GM12878 (cell line): ENCODE measurements around the gene RALGPS1. TPM values are rescaled to one million over a fixed set of nuclear protein-coding genes. Genes with fewer than 3 reads are reported as not detected.

Experiments
- ATAC-seq: fragments of 200-7000 bp; cut with Tn5 transposase; 3 replicates; pipeline ENCODE4 v1.9.1; 2020; ENCODE audit warnings: mild to moderate bottlenecking, moderate library complexity
- BruUV-seq: library from RNA; stranded (reverse); fragments of 400-500 nt; replicated peaks from 2 replicates; lab custom pipeline; 2021; lab: Mats Ljungman, UMichigan
- CTCF ChIA-PET: fragments of 300-600 bp; sonication (Branson Sonifier 250); formaldehyde crosslinking; extraction: SDS; loops from one replicate; lab custom pipeline; 2021; ENCODE audit warnings: inconsistent platforms; lab: Yijun Ruan, JAX
- POLR2A ChIA-PET: fragments of 350-600 bp; formaldehyde crosslinking; extraction: SDS; loops from one replicate; lab custom pipeline; 2021; ENCODE audit warnings: inconsistent platforms; lab: Charles Lee
- RAD21 ChIA-PET: fragments of 300-600 bp; sonication (Branson Sonifier 250); formaldehyde crosslinking; loops from one replicate; lab custom pipeline; 2023; ENCODE audit warnings: antibody characterized with exemption; ENCODE audit not compliant: unreplicated experiment; lab: Charles Lee
- SMC1A ChIA-PET: fragments of 300-600 bp; sonication (Branson Sonifier 250); formaldehyde crosslinking; loops from one replicate; lab custom pipeline; 2023; ENCODE audit not compliant: unreplicated experiment, uncharacterized antibody; lab: Charles Lee
- DNase-seq: peaks from one replicate; pipeline ENCODE4 v3.0.0-alpha.2; 2011; ENCODE audit warnings: low read depth, low spot score
- FAIRE-seq: peaks from 3 replicates; lab custom pipeline; 2011; peaks lifted over from hg19 to GRCh38; lab: Jason Lieb, UNC
- H2AFZ ChIP-seq: 2 replicates; pipeline ENCODE4 v1.6.0; 2011; ENCODE audit warnings: low read depth, low read length, control low read depth; ENCODE audit not compliant: control insufficient read depth
- H3K27ac ChIP-seq: 2 replicates; pipeline ENCODE4 v1.5.1; 2011; ENCODE audit warnings: control low read depth; ENCODE audit not compliant: control insufficient read depth, insufficient read depth
- H3K27me3 ChIP-seq, 2 experiments: replicated peaks in 1 of 2; 2 replicates each; pipeline versions ENCODE4 v1.6.0 to v1.6.1; 2011; ENCODE audit warnings: low read length in 1 of 2; ENCODE audit not compliant: control insufficient read depth in 2 of 2, insufficient read depth in 2 of 2
- H3K36me3 ChIP-seq, 2 experiments: 2 replicates each; pipeline ENCODE4 v1.5.1; 2011; ENCODE audit warnings: low read length in 1 of 2; ENCODE audit not compliant: control insufficient read depth in 2 of 2, insufficient read depth in 2 of 2
- H3K4me1 ChIP-seq: 2 replicates; pipeline ENCODE4 v1.6.1; 2011; ENCODE audit warnings: mild to moderate bottlenecking, low read length, moderate library complexity, mixed read lengths; ENCODE audit not compliant: control insufficient read depth, insufficient read depth
- H3K4me2 ChIP-seq: 2 replicates; pipeline ENCODE4 v1.6.0; 2011; ENCODE audit warnings: control low read depth; ENCODE audit not compliant: control insufficient read depth, insufficient read depth
- H3K4me3 ChIP-seq: fragments of 200-600 bp; sonication (generic); 2 replicates; pipeline ENCODE4 v1.5.1; 2016
- H3K79me2 ChIP-seq: 2 replicates; pipeline ENCODE4 v1.6.0; 2011; ENCODE audit warnings: low read length; ENCODE audit not compliant: control insufficient read depth, insufficient read depth
- H3K9ac ChIP-seq: 2 replicates; pipeline ENCODE4 v1.8.0; 2011; ENCODE audit warnings: low read length, control low read depth, mixed read lengths; ENCODE audit not compliant: control insufficient read depth, insufficient read depth
- H3K9me3 ChIP-seq: replicated peaks from 3 replicates; pipeline ENCODE4 v1.5.1; 2011; ENCODE audit warnings: mild to moderate bottlenecking, low read length; ENCODE audit not compliant: control insufficient read depth, insufficient read depth
- H4K20me1 ChIP-seq: 2 replicates; pipeline ENCODE4 v1.6.0; 2011; ENCODE audit not compliant: control insufficient read depth, insufficient read depth
- KAT2A ChIP-seq: conservative IDR thresholded peaks from 2 replicates; pipeline ENCODE4 v1.6.1; 2011; ENCODE audit warnings: low read depth, low read length; ENCODE audit not compliant: control insufficient read depth
- TARDBP ChIP-seq: IDR thresholded peaks from 2 replicates; pipeline ENCODE4 v1.6.1; 2016; ENCODE audit warnings: borderline replicate concordance
- WGBS: methylation state at CpG from one replicate; pipeline ENCODE4 v1.1.6; 2016; ENCODE audit warnings: low lambda C conversion rate; ENCODE audit not compliant: insufficient replicate concordance, insufficient coverage; ENCODE audit errors: missing lambda C conversion rate; 5-methylcytosine and 5-hydroxymethylcytosine counted together
- in situ Hi-C: fragments of 300-500 bp; cut with MboI; formaldehyde crosslinking; loops from 9 replicates; pipeline ENCODE4 v1.14.3; 2018; ENCODE audit warnings: mixed read lengths
- intact Hi-C: fragments of 100-400 bp; cut with micrococcal nuclease; formaldehyde crosslinking; loops from one replicate; pipeline ENCODE4 v1.14.2; 2022; ENCODE audit not compliant: unreplicated experiment
- polyA plus RNA-seq, 11 experiments: library from polyadenylated mRNA; depleted of rRNA in 4 of 11; unstranded in 6 of 11; stranded (reverse) in 5 of 11; fragments of >200 nt; fragmentation: Nextera tagmentation in 4 of 11; fragmentation: Illumina TruSeq in 1 of 11; extraction: Ambion mirVana in 4 of 11; extraction: Trizol in 1 of 11; gene quantifications; 1 replicate in 1 of 11; 2 replicates in 10 of 11; pipeline versions ENCODE4 v1.2.1 to v1.2.3, GENCODE V29; 2011 to 2016; ENCODE audit warnings: inconsistent platforms in 2 of 11, missing spikeins in 2 of 11, low read depth in 1 of 11
- total RNA-seq, 4 experiments: library from RNA; depleted of rRNA in 3 of 4; stranded (reverse); fragments of >200 nt in 3 of 4; fragmentation: Illumina TruSeq in 1 of 4; extraction: Trizol in 1 of 4; gene quantifications; 2 replicates each; pipeline versions ENCODE4 v1.2.1 to v1.2.3, GENCODE V29; 2013 to 2021
- TF ChIP-seq, protein P1 (sequence below): IDR thresholded peaks from 2 replicates; pipeline ENCODE4 v1.6.1; 2011; ENCODE audit warnings: low read depth, low read length, improper control_type of control experiment, borderline replicate concordance
- TF ChIP-seq, protein P2 (sequence below): fragments of 450-650 bp; formaldehyde crosslinking; IDR thresholded peaks from 2 replicates; pipeline ENCODE4 v1.5.0; 2022; ENCODE audit warnings: mild to moderate bottlenecking, missing genetic modification characterization

RALGPS1 gene
- total and polyA plus RNA-seq, 10 of the 15 experiments (the other 5 are each of a cell fraction or from before 2014, with no cell fraction given), result 0.13 to 5.6 (median 2.7) TPM

DNA sequence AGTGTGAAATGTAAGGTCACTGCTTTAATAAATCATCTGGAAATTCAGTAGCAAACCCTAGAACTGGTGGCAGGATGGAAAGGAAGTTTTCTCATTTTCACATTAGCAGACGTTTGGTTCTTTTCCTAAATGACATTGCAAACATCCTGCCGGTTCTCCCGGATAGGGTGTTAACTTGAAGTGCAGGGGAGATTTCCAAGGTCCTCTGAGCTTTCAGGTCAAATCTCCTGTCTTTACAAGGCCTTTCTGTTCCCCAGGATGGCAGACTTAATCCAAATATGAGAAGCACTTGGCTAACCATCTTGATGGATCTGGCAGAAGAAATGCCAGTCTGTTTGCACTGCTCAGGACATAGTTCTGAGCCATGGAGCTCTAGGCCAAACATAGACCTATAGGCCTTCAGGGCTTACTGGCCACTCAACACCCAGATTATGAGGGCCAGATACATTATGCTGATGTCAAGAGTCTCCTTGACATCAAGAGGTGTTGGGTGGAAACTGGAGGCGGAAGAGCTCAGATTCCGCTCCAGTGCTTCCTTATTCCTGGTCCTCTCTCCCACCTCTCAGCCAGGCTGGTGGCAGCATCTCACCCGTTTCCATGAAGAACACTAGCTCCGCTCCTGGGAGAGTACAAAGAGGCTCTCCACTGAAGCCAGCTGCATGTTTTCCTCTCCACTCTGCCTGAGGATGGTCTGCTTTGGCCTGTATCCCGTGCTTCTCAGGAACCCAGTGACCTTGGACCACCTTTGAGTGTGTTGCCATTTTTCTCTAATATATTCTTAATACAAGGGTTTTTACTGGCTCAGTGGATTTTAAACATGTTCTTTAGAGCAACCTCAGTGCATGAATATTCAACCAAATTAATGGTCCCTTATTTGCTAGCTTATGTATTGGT is 61.0 kb downstream of the RALGPS1 start:
- no peak for ATAC-seq
- Histone ChIP-seq H3K9ac (no peak overlapping the region), H3K27me3 (no peaks in the 10 kb centered on the region), H4K20me1 (no peaks in the 10 kb centered on the region), H2AFZ (no peak overlapping the region), H3K4me1 (peaks cover 5% of the 10 kb centered on the region; the same call in 1 of the 2 replicates), H3K9me3 (no peaks in the 10 kb centered on the region), H3K4me2 (no peak overlapping the region)
- POLR2A ChIA-PET, result no interaction called here
- SMC1A ChIA-PET, result interaction anchor here (1.1 to 3.6 kb wide), 6 partner anchors 8 to 219 kb away, joined by 3 to 23 read pairs (median 4); no protein-coding TSS in a partner anchor
- in situ Hi-C loops, result no loop called here
- DNase-seq, result no peak
- WGBS, result 96% methylated on average over 8 of the region's 8 CpGs
- TF ChIP-seq, protein P1, sequence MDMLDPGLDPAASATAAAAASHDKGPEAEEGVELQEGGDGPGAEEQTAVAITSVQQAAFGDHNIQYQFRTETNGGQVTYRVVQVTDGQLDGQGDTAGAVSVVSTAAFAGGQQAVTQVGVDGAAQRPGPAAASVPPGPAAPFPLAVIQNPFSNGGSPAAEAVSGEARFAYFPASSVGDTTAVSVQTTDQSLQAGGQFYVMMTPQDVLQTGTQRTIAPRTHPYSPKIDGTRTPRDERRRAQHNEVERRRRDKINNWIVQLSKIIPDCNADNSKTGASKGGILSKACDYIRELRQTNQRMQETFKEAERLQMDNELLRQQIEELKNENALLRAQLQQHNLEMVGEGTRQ, result no peak
- TF ChIP-seq, protein P2, sequence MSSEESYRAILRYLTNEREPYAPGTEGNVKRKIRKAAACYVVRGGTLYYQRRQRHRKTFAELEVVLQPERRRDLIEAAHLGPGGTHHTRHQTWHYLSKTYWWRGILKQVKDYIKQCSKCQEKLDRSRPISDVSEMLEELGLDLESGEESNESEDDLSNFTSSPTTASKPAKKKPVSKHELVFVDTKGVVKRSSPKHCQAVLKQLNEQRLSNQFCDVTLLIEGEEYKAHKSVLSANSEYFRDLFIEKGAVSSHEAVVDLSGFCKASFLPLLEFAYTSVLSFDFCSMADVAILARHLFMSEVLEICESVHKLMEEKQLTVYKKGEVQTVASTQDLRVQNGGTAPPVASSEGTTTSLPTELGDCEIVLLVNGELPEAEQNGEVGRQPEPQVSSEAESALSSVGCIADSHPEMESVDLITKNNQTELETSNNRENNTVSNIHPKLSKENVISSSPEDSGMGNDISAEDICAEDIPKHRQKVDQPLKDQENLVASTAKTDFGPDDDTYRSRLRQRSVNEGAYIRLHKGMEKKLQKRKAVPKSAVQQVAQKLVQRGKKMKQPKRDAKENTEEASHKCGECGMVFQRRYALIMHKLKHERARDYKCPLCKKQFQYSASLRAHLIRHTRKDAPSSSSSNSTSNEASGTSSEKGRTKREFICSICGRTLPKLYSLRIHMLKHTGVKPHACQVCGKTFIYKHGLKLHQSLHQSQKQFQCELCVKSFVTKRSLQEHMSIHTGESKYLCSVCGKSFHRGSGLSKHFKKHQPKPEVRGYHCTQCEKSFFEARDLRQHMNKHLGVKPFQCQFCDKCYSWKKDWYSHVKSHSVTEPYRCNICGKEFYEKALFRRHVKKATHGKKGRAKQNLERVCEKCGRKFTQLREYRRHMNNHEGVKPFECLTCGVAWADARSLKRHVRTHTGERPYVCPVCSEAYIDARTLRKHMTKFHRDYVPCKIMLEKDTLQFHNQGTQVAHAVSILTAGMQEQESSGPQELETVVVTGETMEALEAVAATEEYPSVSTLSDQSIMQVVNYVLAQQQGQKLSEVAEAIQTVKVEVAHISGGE, result no peak
- TF ChIP-seq KAT2A (no peak), TARDBP (no peak)
- TF ChIP-seq, all 136 proteins: peak for 0
- intact Hi-C loops, result no loop called here
- Histone ChIP-seq H3K4me3 (no peak overlapping the region), H3K79me2 (no peaks in the 10 kb centered on the region), H3K27ac (no peak overlapping the region), H3K36me3 (no peaks in the 10 kb centered on the region; a peak in 1 of 4 replicates)
- CTCF ChIA-PET, result interaction anchor here (0.6 to 2.9 kb wide), 4 partner anchors 10 to 223 kb away, joined by 3 to 8 read pairs (median 3); no protein-coding TSS in a partner anchor
- RAD21 ChIA-PET, result interaction anchor here (2.0 to 3.0 kb wide), 3 partner anchors 10 to 223 kb away, joined by 7 to 12 read pairs (median 10); no protein-coding TSS in a partner anchor
- no peak for FAIRE-seq
- no TSS peak for BruUV-seq
